Measurements from ENCODE around the gene SPAG4. TPM values are rescaled to one million over a fixed set of nuclear protein-coding genes. Genes with fewer than 3 reads are reported as not detected.
A peak's percentile ranks its signal among the peaks of the same experiment; 100 is the strongest.

Gene SPAG4
- total and polyA plus RNA-seq, 2 experiments from 2014 or later: 2.7 to 2.9 TPM

GRCh38 chr20:35625584-35626385 is 10.2 kb downstream of the SPAG4 start (continued):
- TF ChIP-seq ZNF331 (CRISPR knock-in tag; IDR thresholded peaks at IDR 0.05; ENCODE audit: low read depth) (no peak), STAT1 (IDR thresholded peaks at IDR 0.05; ENCODE audit: unreplicated experiment) (no peak), JUNB (IDR thresholded peaks at IDR 0.05; ENCODE audit: unreplicated experiment) (no peak), CTCF (conservative IDR thresholded peaks at IDR 0.05; ENCODE audit: low read depth in 2 of 2) (no peak), ETS1 (IDR thresholded peaks at IDR 0.05) (no peak), EZH2 (IDR thresholded peaks at IDR 0.05; ENCODE audit: low read depth, unreplicated experiment) (no peak)

- H3K79me2 ChIP-seq (replicated peaks; ENCODE audit: insufficient read depth): no peaks in the 10 kb centered on the region
- Mint-ChIP-seq H3K4me1 (no peaks in the 10 kb centered on the region), H3K36me3 (ENCODE audit: low read depth) (peaks cover 52% of the 10 kb centered on the region), H3K27me3 (ENCODE audit: insufficient read depth, low read depth, poor library complexity) (peaks cover 2% of the 10 kb centered on the region), H3K27ac (0 out of 2 replicates have a peak overlapping the region, but pooled peaks have one; percentile 56), H3K4me3 (no peak overlapping the region), H3K9me3 (no peaks in the 10 kb centered on the region)
- H3K4me3 ChIP-seq: no peak overlapping the region
- no peak overlapping the region for H3K4me2 ChIP-seq
- no peaks in the 10 kb centered on the region; the same call in 1 of the 2 replicates for H4K20me1 ChIP-seq (replicated peaks; ENCODE audit: insufficient read depth)
- H3K9me2 ChIP-seq (ENCODE audit: insufficient read depth): no peaks in the 10 kb centered on the region
- H2AFZ ChIP-seq: no peak overlapping the region
- ATAC-seq: no peak
- peaks cover 33% of the 10 kb centered on the region for H3K36me3 ChIP-seq (ENCODE audit: insufficient read depth)
- no peak overlapping the region for H3K27ac ChIP-seq (ENCODE audit: low read depth)
- H3K4me1 ChIP-seq (ENCODE audit: insufficient read depth): no peaks in the 10 kb centered on the region
- no peak for DNase-seq (ENCODE audit: low spot score)
- peaks cover 8% of the 10 kb centered on the region; the same call in 1 of the 2 replicates for H3F3A ChIP-seq (replicated peaks; ENCODE audit: low read depth)
- no peaks in the 10 kb centered on the region for H3K27me3 ChIP-seq (ENCODE audit: insufficient read depth)
- TF ChIP-seq CREB1 (CRISPR knock-in tag; IDR thresholded peaks at IDR 0.05; ENCODE audit: low read depth) (no peak), ZNF462 (CRISPR knock-in tag; IDR thresholded peaks at IDR 0.05) (no peak), REST (IDR thresholded peaks at IDR 0.05; ENCODE audit: unreplicated experiment) (no peak), ZNF331 (CRISPR knock-in tag; IDR thresholded peaks at IDR 0.05; ENCODE audit: low read depth) (no peak), JUNB (IDR thresholded peaks at IDR 0.05; ENCODE audit: unreplicated experiment) (no peak)
Measured at GRCh38 chr20:35626386-35627001, 10.9 kb downstream of the SPAG4 start.
